HG02981 (cell line): ENCODE results near the gene PIK3R6.
"Not testable (repeated sequence)": the region's sequence is repeated elsewhere in the genome, so short reads cannot be mapped to it uniquely, and the experiment has no call there.

Experiments used
- ATAC-seq: cut with Tn5 transposase; IDR thresholded peaks from one replicate; pipeline ENCODE4 v1.9.1; 2021; ENCODE audit warnings: mild to moderate bottlenecking, moderate library complexity; ENCODE audit not compliant: unreplicated experiment

PIK3R6 gene

DNA sequence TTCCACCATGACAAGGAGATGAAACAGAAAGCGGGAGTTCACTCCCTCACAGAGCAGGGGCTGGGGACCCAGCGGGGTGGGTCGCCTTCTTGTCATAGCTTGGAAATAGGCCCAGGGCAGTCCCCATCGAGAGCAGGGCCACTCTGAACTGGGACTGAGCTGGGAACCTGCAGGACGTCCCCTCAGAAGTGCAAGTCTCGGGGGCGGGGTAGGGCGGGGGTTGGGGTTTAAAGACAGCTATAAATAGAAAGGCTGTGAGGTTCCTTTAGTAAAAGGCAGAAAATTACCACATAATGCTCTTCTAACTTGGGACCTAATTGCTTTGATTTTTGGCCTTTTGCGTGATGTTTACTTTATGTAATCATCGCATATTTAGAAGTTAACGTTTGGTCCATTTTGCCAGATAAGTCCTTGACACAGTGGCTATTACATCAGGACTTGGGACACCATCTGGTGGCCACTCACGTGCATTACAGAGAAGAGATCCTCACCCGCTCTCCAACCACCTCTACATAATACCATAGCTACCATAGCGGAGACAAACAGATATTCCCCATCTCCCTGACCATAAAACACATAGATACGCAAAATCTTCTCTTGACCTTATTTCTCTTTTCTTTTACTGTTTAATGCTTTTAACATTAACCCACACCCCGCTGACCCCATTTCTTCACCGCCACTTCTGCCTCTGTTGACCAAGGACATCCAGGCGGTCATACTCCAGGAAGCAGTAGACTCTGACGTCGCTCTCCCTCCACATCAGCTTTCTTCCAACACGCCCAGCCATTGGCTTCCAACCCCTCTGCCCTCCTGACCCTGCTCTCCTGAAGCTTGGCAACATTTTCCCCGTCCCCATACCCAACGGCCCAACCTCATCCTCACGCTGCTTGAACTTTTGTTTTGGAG, 27.5 kb upstream of the PIK3R6 start:
- no peak for ATAC-seq

DNA sequence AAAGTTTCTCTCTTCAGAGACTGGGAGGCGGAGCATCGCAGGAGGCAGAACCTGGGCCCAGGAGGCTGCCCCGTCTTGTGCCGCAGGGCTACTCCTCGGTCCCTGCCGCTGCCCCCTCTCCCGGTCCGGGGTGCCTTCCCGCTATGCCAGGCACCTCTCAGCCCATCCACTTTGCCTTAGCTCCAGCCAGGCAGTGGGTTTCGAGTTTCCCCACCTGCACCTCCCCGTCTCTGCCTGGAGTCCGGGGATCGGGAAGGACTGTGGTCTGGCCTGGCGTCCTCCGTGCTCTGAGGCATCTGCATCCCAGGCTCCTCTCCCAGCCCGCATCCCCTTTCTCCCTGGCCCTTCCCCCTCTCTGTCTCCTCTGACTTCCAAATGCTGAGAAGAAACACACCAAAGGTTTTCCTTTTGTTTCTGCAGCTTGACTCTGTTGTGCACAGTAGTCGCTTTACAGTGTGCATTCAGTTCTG, 26.8 kb upstream of the PIK3R6 start:
- no peak for ATAC-seq

DNA sequence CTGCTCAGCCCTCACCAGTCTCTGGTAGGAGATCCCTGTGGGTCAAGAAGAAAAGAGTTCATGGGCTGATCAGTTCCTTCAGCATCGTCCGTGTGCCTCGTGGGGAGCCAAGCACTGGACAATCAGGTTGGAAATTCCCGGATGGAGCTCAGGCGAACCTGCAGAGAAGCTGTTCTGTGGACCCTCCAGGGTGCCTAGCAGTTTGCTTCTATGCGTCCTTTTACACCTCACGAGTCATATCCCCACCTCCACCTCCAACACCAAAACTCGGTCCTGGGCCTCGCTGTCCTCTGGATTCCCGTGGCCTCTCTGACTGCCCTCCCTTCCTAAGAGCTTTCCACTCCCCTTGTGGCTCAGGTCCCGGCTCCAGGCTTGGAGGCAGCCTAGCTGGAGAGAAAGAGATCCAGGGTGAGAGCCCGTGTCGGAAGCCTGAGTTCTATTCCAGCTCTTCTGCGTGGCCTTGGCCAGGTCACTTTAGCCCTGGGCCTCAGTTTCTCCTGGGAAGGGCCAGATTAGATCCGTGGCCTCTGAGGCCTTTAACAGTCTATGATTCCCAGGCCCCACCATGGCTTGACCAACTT, 26.2 kb upstream of the PIK3R6 start:
- no peak for ATAC-seq

DNA sequence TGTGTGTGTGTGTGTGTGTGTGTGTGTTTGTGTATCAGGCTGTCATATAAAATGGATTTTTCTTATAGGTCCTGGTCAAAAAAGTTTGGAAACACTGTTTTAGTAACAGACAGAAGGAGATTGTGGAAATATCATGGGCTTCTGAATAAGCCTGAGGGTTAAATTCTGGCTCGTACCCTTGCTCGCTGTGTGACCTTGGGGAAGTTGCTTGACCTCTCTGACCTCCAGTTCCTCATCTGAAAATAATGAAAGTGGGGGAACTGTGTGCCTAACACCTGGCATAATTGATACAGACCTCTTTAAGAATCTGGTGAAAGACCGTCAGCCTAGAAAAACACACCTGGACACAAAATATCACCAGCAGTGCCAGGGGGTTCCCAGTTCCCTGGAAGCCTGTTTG, 25.6 kb upstream of the PIK3R6 start:
- ATAC-seq, result no peak

DNA sequence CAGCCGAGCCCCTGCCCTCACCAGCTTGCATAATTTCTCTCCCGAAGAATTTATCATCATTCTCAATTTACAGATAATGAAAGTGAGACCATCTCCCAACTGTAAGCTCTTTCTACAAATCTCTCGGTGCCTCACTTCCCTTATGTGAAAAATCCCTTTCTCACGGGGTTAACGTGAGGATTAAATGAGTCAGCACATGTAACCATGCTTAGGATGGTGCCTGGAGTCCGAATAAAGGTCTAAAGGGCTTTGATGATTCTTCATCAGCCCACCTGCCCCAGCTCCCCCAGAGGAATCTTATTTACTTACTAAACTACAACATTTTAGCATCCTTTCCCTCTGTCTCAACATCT, 24.8 kb upstream of the PIK3R6 start:
- ATAC-seq, result peak; percentile 54

GRCh38 chr17:8890671-8891070, 23.2 kb upstream of the PIK3R6 start:
- ATAC-seq, result no peak

GRCh38 chr17:8889458-8890210, 22.2 kb upstream of the PIK3R6 start:
- no peak for ATAC-seq

DNA sequence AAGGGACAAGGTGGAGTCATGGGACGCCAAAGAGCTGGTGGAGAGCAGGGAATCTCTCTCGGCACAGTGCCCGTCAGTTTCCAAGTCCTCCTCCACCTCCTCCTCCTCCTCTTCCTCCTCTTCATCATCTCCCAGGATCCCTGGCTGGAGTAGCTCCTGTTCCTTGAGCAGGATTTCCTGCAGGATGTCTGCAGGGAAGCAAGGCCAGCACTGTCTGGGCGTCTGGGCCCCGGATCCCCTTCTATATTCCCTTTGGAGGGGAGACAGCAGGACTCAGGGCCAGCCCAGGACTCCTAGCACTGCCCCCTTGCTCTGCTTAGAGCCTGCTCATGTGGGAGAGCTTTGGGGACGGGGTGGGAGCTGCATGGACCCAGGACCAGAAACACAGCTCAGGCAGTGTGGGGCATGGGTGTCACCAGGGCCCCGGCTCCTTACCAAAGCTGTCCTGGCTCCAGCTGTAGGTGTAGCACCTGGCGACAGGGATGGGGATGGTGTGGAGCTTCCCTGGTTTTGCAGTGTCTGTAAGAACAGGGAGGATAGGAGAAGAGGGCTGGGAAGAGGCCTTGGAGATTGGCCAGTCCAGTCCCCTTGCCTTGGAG, 21.3 kb upstream of the PIK3R6 start:
- ATAC-seq, result no peak

DNA sequence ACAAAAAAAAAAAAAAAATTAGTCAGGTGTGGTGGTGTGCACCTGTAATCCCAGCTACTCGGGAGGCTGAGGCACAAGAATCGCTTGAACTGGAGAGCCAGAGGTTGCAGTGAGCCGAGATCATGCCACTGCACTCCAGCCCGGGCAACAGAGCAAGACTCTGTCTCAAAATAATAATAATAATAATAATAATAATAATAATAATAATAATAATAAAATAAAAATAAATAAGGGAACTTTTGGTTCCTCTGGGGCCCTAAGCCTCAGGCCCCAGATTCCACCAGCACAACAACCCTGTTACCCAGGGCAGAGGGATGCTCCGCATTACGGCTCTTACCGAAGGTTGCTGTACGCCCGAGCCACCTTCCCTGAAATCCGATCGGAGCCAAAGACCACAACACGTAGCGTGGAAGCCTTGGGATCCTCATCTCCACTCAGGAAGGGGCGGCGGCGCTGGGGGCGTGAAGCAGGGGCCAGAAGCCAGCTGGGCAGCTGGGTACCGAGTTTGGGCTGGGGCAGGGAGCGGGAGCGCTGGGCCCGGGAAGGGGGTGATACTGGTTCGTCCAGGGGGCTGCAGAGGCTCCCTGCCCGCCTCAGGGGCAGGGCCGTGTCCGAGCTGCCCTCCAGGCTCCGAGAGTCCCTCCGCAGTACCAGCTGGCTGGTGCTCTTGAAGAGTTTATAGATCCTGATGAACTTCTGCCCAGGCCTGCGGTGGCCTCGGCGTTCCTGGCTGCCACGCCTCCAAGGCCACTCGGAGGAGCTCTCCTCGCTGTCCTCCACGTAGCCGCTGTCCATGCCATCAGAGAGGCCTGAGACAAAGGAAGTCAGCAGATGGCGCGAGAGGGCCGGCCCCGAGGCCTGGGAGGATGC, 20.6 kb upstream of the PIK3R6 start:
- ATAC-seq, result no peak

- no peak for ATAC-seq
Measured at GRCh38 chr17:8887301-8887700, 19.8 kb upstream of the PIK3R6 start.

GRCh38 chr17:8885967-8886684, 18.7 kb upstream of the PIK3R6 start:
- no peak for ATAC-seq

DNA sequence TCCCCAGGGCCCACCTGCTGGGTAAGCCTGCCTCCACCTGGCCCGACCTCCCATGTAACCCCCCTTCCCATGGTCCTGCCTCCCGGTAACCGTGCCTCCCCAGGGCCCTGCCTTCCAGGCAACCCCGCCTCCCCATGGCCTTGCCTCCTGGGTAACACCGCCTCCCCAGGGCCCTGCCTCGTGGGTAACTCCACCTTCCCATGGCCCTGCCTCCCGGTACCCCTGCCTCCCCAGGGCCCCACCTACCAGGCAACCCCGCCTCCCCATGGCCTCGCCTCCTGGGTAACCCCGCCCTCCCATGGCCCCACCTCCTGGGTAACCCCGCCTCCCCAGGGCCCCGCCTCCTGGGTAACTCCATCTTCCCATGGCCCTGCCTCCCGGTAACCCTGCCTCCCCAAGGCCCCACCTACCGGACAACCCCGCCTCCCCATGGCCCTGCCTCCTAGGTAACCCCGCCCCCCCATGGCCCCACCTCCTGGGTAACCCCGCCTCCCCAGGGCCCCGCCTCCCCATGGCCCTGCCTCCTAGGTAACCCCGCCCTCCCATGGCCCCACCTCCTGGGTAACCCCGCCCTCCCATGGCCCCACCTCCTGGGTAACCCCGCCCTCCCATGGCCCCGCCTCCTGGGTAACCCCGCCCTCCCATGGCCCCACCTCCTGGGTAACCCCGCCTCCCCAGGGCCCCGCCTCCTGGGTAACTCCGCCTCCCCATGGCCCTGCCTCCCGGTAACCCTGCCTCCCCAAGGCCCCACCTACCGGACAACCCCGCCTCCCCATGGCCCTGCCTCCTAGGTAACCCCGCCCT, 17.9 kb upstream of the PIK3R6 start:
- not testable (repeated sequence) for ATAC-seq

DNA sequence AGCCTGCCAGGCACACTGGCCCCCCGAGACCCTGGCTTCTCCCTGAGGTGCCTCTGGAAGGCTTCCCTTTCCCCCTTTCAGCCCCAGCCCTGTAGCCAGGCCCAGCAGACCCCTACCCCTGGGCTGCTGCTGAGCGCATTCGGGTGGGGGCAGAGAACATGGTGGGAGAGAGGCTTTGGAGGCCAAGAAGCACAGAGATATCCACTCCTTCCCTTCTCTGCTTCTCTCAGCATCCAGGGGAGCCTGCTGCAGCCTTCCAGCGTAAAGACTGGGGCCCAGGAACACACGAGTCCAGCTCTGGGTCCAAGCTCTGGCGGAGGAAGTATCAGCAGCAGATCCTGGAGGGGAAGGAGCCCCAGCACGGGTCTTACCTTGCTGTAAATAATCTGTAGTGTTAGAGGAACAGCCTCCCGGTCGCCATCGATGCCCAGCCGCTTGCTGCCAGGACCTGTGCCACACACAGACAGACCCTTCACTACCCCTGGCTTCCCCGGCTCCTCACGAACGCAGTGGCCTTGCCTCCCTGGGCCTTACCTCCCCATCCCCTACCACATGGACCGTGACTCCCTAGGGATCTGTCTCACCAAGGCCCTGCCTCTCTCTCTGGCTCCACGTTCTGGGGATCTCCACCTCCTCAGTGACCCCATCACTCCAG, 17.0 kb upstream of the PIK3R6 start:
- no peak for ATAC-seq

- no peak for ATAC-seq
Measured at GRCh38 chr17:8883353-8883752, 15.9 kb upstream of the PIK3R6 start.

GRCh38 chr17:8881606-8882005, 14.1 kb upstream of the PIK3R6 start:
- no peak for ATAC-seq

DNA sequence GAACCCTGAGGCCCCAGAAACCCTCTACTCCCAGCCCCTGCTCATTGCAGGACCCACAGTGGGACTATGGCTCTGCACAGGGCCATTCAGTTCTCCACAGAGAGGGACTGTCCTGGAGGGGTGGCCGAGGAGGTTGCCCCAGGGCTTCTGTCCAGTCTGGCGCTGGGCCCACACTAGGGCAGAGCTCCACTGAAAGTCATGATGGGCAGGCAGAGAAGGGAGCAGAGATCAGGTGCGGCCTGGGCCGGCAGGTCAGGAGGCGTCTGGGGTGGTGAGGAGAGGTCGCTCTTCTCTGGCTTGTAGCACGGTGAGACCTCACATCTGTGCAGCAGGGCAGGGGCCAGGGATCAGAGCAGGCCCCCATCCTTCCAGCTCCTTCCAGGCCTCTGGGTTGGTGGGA, 13.0 kb upstream of the PIK3R6 start:
- ATAC-seq, result no peak

- no peak for ATAC-seq
Measured at GRCh38 chr17:8879410-8879809, 11.9 kb upstream of the PIK3R6 start.

DNA sequence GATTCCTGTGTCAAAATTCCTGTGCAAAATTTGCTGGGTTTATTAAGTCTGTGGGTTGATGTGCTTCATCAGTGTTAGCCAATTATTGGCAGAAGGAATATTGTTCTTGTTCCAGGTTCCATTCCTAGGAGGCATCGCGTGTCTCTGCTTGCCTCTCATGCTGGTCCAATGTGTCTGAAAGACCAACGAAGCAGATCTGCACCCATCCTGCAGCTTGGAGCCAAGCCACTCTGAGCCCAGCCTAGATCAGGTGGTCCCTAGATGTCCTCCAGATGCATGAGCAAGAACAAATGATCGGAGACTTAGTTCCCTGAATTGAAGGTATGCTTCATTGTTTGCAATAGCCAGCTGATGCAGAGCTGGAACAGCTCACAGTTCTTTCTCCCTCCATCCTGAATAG, 10.5 kb upstream of the PIK3R6 start:
- ATAC-seq, result no peak
